Activated T-cell treated with anti-CD3 and anti-CD28 coated beads, Interleukin-2, amount 50 U/mL, for 24 hours (primary cell): ENCODE data around the gene NKPD1.

Experiments used
- DNase-seq: peaks from one replicate; pipeline ENCODE4 v3.0.0-alpha.2; 2020
- H3K27ac Mint-ChIP-seq: 2 replicates; pipeline ENCODE4 v1.8.0; 2020; ENCODE audit warnings: mild to moderate bottlenecking, mixed read lengths
- H3K27me3 Mint-ChIP-seq: 2 replicates; pipeline ENCODE4 v1.8.0; 2020; ENCODE audit warnings: mixed read lengths
- H3K36me3 Mint-ChIP-seq: 2 replicates; pipeline ENCODE4 v1.8.0; 2020; ENCODE audit warnings: low read depth, mixed read lengths
- H3K4me1 Mint-ChIP-seq: 2 replicates; pipeline ENCODE4 v1.8.0; 2020; ENCODE audit warnings: low read depth, mixed read lengths
- H3K4me3 Mint-ChIP-seq: 2 replicates; pipeline ENCODE4 v1.8.0; 2020; ENCODE audit warnings: mild to moderate bottlenecking, moderate library complexity, mixed read lengths
- H3K9me3 Mint-ChIP-seq: 2 replicates; pipeline ENCODE4 v1.8.0; 2020; ENCODE audit warnings: mixed read lengths

Gene NKPD1

GRCh38 chr19:45166723-45167252 lies 6.0 kb upstream of the NKPD1 start:
- no peaks in the 10 kb centered on the region for H3K9me3 Mint-ChIP-seq
- H3K4me1 Mint-ChIP-seq, result peaks cover 34% of the 10 kb centered on the region
- H3K27ac Mint-ChIP-seq, result peak overlapping the region; percentile 2
- H3K4me3 Mint-ChIP-seq, result no peak overlapping the region
- no peaks in the 10 kb centered on the region for H3K27me3 Mint-ChIP-seq
- no peaks in the 10 kb centered on the region for H3K36me3 Mint-ChIP-seq
- DNase-seq, result no peak

DNA sequence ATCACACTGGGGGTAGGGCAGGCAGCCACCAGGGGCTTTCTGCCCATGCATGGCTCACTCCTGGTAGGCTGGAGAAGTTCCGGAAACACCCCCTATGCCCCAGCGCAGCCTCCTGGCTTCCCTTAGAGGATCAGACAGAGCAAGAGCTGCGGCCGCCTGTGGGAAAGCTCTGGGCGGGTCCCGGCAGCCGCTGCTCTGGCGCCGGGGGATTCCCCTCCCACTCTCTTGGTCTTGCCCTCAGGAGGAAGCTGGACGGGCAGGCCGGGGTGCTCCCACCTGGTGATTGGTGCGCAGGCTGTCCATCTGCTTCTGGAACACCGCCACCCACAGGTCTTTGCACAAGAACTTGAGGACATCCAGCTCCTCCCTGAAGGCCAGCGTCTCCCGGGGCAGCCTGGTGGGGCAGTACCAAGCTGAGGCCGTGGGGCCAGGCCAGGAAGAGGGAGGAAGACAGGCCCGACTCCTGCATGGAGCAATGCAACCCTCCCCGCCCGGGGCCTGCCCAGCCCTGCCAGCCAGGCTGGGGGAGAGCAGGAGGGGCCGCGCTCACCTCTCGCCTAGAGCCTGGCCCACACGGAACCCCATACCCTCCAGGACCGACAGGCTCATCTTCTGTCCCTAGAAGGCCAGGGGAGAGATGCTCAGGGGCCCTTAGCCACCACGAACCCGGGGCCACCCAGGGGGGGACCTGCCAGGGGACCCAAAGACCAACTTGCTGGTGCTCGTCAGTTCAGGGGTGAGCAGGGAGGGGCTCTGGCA lies 4.0 kb upstream of the NKPD1 start:
- H3K27me3 Mint-ChIP-seq, result no peaks in the 10 kb centered on the region
- peak overlapping the region; percentile 11 for H3K27ac Mint-ChIP-seq
- H3K36me3 Mint-ChIP-seq, result no peaks in the 10 kb centered on the region
- peak; percentile 61 for DNase-seq
- no peaks in the 10 kb centered on the region for H3K9me3 Mint-ChIP-seq
- H3K4me1 Mint-ChIP-seq, result peaks cover 18% of the 10 kb centered on the region
- no peak overlapping the region for H3K4me3 Mint-ChIP-seq

DNA sequence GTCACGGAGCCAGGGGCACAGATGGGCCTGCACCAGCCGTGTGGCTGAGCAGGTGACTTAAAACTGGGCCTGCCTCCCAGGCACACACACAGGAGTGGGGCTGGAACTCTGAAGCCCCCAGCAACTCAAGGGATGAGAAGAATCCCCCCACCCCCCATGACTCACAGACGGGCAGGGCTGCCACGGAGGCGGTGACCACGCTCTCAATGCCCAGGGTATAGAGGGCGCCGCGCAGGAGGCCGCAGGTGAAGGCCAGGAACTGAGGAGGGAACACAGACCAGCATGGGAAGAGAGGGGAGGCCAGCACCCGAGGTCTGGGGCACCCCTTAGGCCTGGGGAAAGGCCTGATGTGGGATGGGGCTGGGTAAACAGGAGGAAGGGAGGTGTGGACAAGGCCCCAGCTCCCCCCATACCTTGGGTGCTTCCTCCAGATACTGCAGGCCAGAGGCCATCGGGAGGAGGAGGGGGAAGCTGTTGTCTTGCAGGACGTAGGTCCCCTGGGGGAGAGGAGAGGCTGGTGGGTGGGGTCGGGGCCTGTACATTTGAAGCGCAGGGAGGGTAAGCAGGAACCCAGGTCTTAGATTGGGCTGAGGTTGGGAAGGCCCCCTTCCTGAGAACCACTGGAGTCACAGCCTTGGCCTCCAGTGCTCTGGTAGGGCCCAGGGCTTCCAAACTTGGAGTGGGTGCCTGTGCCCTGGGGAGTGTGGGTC lies 3.1 kb upstream of the NKPD1 start:
- Mint-ChIP-seq H3K36me3 (no peaks in the 10 kb centered on the region), H3K27ac (peak overlapping the region; percentile 11), H3K27me3 (no peaks in the 10 kb centered on the region), H3K9me3 (no peaks in the 10 kb centered on the region), H3K4me1 (peaks cover 17% of the 10 kb centered on the region), H3K4me3 (no peak overlapping the region)
- no peak for DNase-seq

- Mint-ChIP-seq H3K9me3 (no peaks in the 10 kb centered on the region), H3K27me3 (peaks cover under 1% of the 10 kb centered on the region), H3K4me1 (peaks cover 16% of the 10 kb centered on the region), H3K27ac (no peak overlapping the region), H3K4me3 (no peak overlapping the region), H3K36me3 (no peaks in the 10 kb centered on the region)
- no peak for DNase-seq
Observed at GRCh38 chr19:45163156-45163555, 2.4 kb upstream of the NKPD1 start.

- DNase-seq, result no peak
- Mint-ChIP-seq H3K4me3 (no peak overlapping the region), H3K36me3 (no peaks in the 10 kb centered on the region), H3K27ac (no peak overlapping the region), H3K9me3 (no peaks in the 10 kb centered on the region), H3K27me3 (peaks cover 4% of the 10 kb centered on the region), H3K4me1 (peaks cover 16% of the 10 kb centered on the region)
Observed at GRCh38 chr19:45162608-45163143, 1.9 kb upstream of the NKPD1 start.

- no peak overlapping the region for H3K27ac Mint-ChIP-seq
Observed at GRCh38 chr19:45161738-45162607, 1.2 kb upstream of the NKPD1 start.

DNA sequence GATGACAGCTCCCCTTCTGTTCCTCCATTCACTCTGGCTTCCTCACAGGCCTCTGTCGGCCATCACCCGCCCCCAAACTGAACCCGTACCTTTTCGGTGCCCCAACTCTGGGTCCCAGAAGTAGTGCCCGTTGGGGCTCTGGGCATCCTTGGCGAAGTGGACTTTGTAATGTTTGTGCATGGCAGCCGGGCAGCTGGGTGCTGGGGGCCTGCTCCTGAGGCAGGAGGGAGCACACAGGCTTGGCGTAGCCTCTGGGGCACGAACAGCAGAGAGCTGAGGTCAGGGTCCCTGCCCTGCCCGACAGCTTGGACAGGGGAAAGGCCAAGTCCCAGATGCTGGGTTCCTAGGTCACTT lies 834 bp downstream of the NKPD1 start:
- no peak for DNase-seq
- Mint-ChIP-seq H3K9me3 (no peaks in the 10 kb centered on the region), H3K27me3 (peaks cover 17% of the 10 kb centered on the region), H3K36me3 (no peaks in the 10 kb centered on the region), H3K4me3 (no peak overlapping the region), H3K27ac (peak overlapping the region; percentile 14), H3K4me1 (peaks cover 13% of the 10 kb centered on the region)

More at GRCh38 chr19:45161738-45162607, 1.2 kb upstream of the NKPD1 start:
- DNase-seq, result no peak
- Mint-ChIP-seq H3K4me1 (peaks cover 14% of the 10 kb centered on the region), H3K36me3 (no peaks in the 10 kb centered on the region), H3K9me3 (no peaks in the 10 kb centered on the region), H3K27me3 (peaks cover 8% of the 10 kb centered on the region), H3K4me3 (no peak overlapping the region)

DNA sequence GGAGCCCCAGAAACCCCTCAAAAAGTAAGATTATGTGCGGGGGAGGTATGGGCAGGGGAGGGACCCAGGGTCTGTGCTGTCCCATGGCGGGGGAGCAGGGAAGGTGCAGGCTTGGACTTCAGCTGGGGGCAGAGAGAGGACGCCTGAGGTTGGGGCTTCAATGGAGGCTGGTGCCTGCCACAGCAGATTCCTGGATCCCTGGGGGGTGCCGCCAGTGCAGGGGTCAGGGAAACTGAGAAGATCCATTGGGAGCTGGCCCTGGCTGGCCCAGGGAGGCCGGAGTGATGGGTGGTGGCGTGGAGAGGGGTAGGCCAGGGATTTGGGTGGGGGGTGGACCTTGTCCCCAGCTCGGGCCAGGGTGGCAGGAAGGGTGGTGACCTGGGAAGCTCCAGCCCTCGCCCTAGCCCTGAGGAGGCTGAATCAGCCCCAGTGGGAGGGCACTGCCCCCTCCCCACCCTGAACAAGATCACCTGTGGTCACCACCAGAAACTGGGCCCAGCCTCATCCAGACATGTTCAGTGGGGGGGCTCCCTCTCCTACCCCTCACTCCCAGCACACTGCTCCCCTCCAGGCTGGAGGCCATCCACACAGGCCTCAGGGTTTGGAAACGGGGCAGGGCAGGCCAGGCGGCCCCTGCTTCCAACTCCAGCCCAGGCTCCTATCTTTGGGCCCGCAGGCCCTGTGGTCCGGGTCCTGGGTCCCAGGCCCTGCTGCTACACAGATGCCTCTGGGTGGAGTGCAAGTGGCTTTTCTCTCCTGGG lies 1.4 kb downstream of the NKPD1 start:
- peaks cover 10% of the 10 kb centered on the region for H3K4me1 Mint-ChIP-seq
- H3K27ac Mint-ChIP-seq, result no peak overlapping the region
- no peaks in the 10 kb centered on the region for H3K36me3 Mint-ChIP-seq
- H3K9me3 Mint-ChIP-seq, result no peaks in the 10 kb centered on the region
- peaks cover 19% of the 10 kb centered on the region for H3K27me3 Mint-ChIP-seq
- no peak for DNase-seq
- no peak overlapping the region for H3K4me3 Mint-ChIP-seq

GRCh38 chr19:45158503-45159209 lies 2.1 kb downstream of the NKPD1 start:
- H3K36me3 Mint-ChIP-seq, result no peaks in the 10 kb centered on the region
- peaks cover 26% of the 10 kb centered on the region for H3K27me3 Mint-ChIP-seq
- no peaks in the 10 kb centered on the region for H3K9me3 Mint-ChIP-seq
- DNase-seq, result no peak
- no peak overlapping the region for H3K4me3 Mint-ChIP-seq
- H3K4me1 Mint-ChIP-seq, result peaks cover 10% of the 10 kb centered on the region
- no peak overlapping the region for H3K27ac Mint-ChIP-seq

GRCh38 chr19:45156751-45157150 lies 4.0 kb downstream of the NKPD1 start:
- H3K27me3 Mint-ChIP-seq, result peaks cover 38% of the 10 kb centered on the region

DNA sequence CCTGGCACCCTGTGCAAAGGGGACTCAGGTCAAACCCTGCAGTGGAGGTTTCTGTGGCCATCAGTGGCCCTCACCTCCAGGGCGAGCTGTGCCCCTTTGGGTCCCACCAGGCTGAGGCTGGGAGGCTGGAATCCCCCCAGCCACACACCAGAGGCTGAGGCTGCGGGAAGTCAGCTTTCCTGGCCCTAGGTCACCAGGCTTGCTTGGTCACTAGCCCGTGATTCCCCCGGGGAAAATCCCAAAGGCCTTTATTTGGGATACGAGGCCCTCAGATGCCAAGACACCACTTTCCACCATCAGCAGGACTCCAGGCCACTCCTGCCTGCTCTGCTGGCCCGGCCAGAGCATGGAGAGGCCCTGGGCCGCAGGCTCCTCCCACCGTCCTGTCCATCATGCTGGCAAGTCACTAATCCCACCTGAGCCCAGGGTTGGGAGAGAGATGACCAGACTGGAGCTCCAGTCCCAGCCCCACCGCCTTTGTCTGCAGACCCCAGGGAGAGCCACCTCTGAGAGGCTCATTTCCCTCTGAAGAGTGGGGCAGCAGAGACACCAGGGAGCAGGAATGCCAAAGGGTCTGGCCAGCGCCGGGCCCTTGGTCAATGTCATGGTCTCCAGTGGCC lies 4.7 kb downstream of the NKPD1 start:
- DNase-seq, result no peak
- Mint-ChIP-seq H3K4me1 (peaks cover 19% of the 10 kb centered on the region), H3K27ac (no peak overlapping the region), H3K9me3 (peaks cover 4% of the 10 kb centered on the region), H3K4me3 (no peak overlapping the region), H3K27me3 (peaks cover 45% of the 10 kb centered on the region), H3K36me3 (peaks cover 2% of the 10 kb centered on the region)

More at GRCh38 chr19:45156751-45157150, 4.0 kb downstream of the NKPD1 start:
- no peak for DNase-seq
- no peak overlapping the region for H3K4me3 Mint-ChIP-seq
- H3K4me1 Mint-ChIP-seq, result peaks cover 15% of the 10 kb centered on the region
- no peak overlapping the region for H3K27ac Mint-ChIP-seq
- H3K36me3 Mint-ChIP-seq, result peaks cover 2% of the 10 kb centered on the region
- H3K9me3 Mint-ChIP-seq, result peaks cover 4% of the 10 kb centered on the region

DNA sequence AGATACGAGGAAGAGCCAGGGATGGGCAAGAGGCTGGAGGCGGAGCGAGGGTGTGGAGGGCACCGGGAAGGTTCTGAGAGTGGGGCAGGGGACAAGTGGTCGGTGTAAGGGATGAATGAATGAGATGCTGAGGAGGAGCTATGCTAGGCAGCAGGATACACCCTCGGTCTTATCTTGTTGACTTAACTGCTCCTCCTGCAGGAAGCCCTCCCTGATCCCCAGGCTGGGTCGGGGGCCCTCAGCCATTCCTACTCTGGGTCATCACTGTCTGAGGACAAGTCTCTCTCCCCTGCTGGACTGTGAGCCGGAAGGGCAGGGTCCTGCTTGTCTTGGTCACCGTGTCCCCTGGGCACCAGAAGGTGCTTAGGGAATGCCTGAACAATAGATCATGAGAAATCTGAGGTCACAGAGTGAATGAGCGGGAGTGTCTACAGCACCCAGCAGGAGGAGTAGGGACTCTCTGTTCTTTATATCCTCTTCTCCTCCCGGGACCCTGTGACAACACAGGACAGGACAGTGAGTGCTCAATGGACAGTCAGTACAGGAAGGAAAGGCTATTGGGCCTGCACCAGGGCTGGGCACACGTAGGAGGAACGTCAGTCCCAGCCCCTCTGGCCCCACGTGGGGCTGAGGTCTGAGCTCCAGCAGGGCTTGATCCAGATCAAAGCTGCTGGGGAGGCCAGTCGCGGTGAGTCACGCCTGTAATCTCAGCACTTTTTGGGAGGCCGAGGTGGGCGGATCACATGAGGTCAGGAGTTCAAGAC lies 6.5 kb downstream of the NKPD1 start:
- Mint-ChIP-seq H3K36me3 (peaks cover 2% of the 10 kb centered on the region), H3K27ac (peak overlapping the region; percentile 79), H3K4me1 (peaks cover 22% of the 10 kb centered on the region), H3K4me3 (peak overlapping the region; percentile 35), H3K27me3 (peaks cover 46% of the 10 kb centered on the region), H3K9me3 (peaks cover 4% of the 10 kb centered on the region)
- no peak for DNase-seq
